GDM1 (cell line): ENCODE data around the gene SHISA9.

Experiments used
- DNase-seq: peaks from one replicate; lab custom pipeline; 2025; lab: John Stamatoyannopoulos, UW

Gene SHISA9

GRCh38 chr16:13120091-13120490 is 218.7 kb downstream of the SHISA9 start:
- DNase-seq, result no peak

GRCh38 chr16:13120557-13120956 is 219.2 kb downstream of the SHISA9 start:
- DNase-seq, result no peak

GRCh38 chr16:13123991-13124390 is 222.6 kb downstream of the SHISA9 start:
- DNase-seq, result no peak

GRCh38 chr16:13127144-13127543 is 225.7 kb downstream of the SHISA9 start:
- no peak for DNase-seq

GRCh38 chr16:13130586-13130985 is 229.2 kb downstream of the SHISA9 start:
- no peak for DNase-seq

GRCh38 chr16:13134836-13135235 is 233.4 kb downstream of the SHISA9 start:
- DNase-seq, result no peak

GRCh38 chr16:13136901-13137300 is 235.5 kb downstream of the SHISA9 start:
- no peak for DNase-seq

GRCh38 chr16:13138528-13138927 is 237.1 kb downstream of the SHISA9 start:
- no peak for DNase-seq

GRCh38 chr16:13139661-13140241 is 238.4 kb downstream of the SHISA9 start:
- DNase-seq, result no peak

- no peak for DNase-seq
Observed at GRCh38 chr16:13143551-13143950, 242.2 kb downstream of the SHISA9 start.

- DNase-seq, result no peak
Observed at GRCh38 chr16:13146829-13147228, 245.4 kb downstream of the SHISA9 start.

- no peak for DNase-seq
Observed at GRCh38 chr16:13148294-13148693, 246.9 kb downstream of the SHISA9 start.

- DNase-seq, result no peak
Observed at GRCh38 chr16:13148836-13149235, 247.4 kb downstream of the SHISA9 start.

- DNase-seq, result no peak
Observed at GRCh38 chr16:13150181-13150885, 248.9 kb downstream of the SHISA9 start.

- no peak for DNase-seq
Observed at GRCh38 chr16:13153696-13154095, 252.3 kb downstream of the SHISA9 start.

GRCh38 chr16:13154799-13155198 is 253.4 kb downstream of the SHISA9 start:
- DNase-seq, result no peak

- DNase-seq, result no peak
Observed at GRCh38 chr16:13155377-13155776, 254.0 kb downstream of the SHISA9 start.

GRCh38 chr16:13155780-13156179 is 254.4 kb downstream of the SHISA9 start:
- no peak for DNase-seq

- no peak for DNase-seq
Observed at GRCh38 chr16:13157082-13157481, 255.7 kb downstream of the SHISA9 start.

GRCh38 chr16:13158427-13158826 is 257.0 kb downstream of the SHISA9 start:
- DNase-seq, result no peak

- DNase-seq, result no peak
Observed at GRCh38 chr16:13165024-13165423, 263.6 kb downstream of the SHISA9 start.

- no peak for DNase-seq
Observed at GRCh38 chr16:13168091-13168572, 266.7 kb downstream of the SHISA9 start.

GRCh38 chr16:13171313-13171712 is 269.9 kb downstream of the SHISA9 start:
- DNase-seq, result no peak

- DNase-seq, result no peak
Observed at GRCh38 chr16:13176711-13177110, 275.3 kb downstream of the SHISA9 start.
